Astrocyte (in vitro differentiated cells and primary cell): ENCODE results near the gene DSP.

Experiments
- EZH2 ChIP-seq: IDR thresholded peaks from 2 replicates; pipeline ENCODE4 v1.6.1; 2012; ENCODE audit warnings: mild to moderate bottlenecking, low read length, inconsistent platforms; ENCODE audit not compliant: insufficient read depth
- TF ChIP-seq, protein P1 (sequence below): IDR thresholded peaks from 2 replicates; pipeline ENCODE4 v1.5.1; 2011; ENCODE audit warnings: low read depth, mild to moderate bottlenecking, inconsistent platforms, low read length, moderate library complexity; ENCODE audit not compliant: insufficient read depth

- TF ChIP-seq, protein P1, sequence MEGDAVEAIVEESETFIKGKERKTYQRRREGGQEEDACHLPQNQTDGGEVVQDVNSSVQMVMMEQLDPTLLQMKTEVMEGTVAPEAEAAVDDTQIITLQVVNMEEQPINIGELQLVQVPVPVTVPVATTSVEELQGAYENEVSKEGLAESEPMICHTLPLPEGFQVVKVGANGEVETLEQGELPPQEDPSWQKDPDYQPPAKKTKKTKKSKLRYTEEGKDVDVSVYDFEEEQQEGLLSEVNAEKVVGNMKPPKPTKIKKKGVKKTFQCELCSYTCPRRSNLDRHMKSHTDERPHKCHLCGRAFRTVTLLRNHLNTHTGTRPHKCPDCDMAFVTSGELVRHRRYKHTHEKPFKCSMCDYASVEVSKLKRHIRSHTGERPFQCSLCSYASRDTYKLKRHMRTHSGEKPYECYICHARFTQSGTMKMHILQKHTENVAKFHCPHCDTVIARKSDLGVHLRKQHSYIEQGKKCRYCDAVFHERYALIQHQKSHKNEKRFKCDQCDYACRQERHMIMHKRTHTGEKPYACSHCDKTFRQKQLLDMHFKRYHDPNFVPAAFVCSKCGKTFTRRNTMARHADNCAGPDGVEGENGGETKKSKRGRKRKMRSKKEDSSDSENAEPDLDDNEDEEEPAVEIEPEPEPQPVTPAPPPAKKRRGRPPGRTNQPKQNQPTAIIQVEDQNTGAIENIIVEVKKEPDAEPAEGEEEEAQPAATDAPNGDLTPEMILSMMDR: no peak
- TF ChIP-seq EZH2: no peak
Observed at GRCh38 chr6:7572213-7572943, 30.9 kb downstream of the DSP start.
